OCI-LY1 (cell line): ENCODE data around the gene CRMP1.

Experiments used
- EZH2 ChIP-seq: fragments of 200-600 bp; sonication (generic), shearing (Covaris generic); IDR thresholded peaks from 2 replicates; pipeline ENCODE4 v1.8.0; 2017; ENCODE audit warnings: borderline replicate concordance, mixed run types, mild to moderate bottlenecking, antibody characterized with exemption, low read length, moderate library complexity, mixed read lengths
- TF ChIP-seq, protein P1 (sequence below): fragments of 200-600 bp; sonication (generic), shearing (Covaris generic); IDR thresholded peaks from 2 replicates; pipeline ENCODE4 v1.5.1; 2017; ENCODE audit warnings: mild to moderate bottlenecking, antibody characterized with exemption, low read length, moderate library complexity, mixed read lengths

DNA sequence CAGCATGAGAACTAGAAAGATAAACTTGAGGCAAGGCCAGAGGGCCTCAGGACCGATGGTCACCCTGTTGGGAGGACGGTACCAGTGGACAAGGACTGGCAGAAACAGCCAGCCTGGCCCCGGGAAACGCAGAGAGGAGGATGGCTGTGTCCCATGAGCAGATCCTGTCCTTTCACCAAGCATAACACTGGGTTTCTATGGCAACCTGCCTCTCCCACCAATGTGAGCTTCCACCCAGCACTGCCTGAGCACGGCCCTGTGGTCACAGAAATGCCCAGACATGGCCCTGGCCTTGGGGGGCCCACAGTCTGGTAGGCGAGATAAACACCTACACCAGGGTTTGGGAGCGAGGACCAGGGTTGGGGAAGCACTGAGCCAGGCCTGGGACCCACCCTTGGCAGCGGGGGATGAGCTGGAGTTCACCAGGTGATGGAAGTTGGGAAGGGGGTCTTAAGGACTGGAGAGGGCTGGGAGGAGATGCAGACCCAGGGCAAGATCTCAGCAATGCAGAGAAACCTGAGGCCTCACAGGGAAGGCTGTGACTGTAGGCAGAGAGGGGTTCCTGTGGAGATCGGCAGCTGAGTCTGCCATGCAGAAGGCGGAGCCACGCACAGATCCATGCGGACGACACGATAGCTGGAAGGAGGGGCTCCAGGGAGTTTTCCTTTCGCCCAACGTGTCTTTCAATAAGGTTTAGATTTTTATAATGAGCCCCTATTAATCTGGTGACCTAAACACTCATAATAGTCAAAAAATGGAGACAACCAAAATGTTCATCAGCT lies 32.7 kb upstream of the CRMP1 start:
- TF ChIP-seq, protein P1, sequence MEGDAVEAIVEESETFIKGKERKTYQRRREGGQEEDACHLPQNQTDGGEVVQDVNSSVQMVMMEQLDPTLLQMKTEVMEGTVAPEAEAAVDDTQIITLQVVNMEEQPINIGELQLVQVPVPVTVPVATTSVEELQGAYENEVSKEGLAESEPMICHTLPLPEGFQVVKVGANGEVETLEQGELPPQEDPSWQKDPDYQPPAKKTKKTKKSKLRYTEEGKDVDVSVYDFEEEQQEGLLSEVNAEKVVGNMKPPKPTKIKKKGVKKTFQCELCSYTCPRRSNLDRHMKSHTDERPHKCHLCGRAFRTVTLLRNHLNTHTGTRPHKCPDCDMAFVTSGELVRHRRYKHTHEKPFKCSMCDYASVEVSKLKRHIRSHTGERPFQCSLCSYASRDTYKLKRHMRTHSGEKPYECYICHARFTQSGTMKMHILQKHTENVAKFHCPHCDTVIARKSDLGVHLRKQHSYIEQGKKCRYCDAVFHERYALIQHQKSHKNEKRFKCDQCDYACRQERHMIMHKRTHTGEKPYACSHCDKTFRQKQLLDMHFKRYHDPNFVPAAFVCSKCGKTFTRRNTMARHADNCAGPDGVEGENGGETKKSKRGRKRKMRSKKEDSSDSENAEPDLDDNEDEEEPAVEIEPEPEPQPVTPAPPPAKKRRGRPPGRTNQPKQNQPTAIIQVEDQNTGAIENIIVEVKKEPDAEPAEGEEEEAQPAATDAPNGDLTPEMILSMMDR, result no peak
- TF ChIP-seq EZH2, result no peak
